H9 (cell line): ENCODE measurements around the gene PLCB1. TPM values are rescaled to one million over a fixed set of nuclear protein-coding genes. Genes with fewer than 3 reads are reported as not detected.

Experiments
- DNase-seq: peaks from one replicate; pipeline ENCODE4 v3.0.0-alpha.2; 2017
- H2AFZ ChIP-seq: one replicate; pipeline ENCODE4 v1.6.1; 2013; ENCODE audit warnings: mild to moderate bottlenecking, low read length, control low read depth, moderate library complexity
- H2AK5ac ChIP-seq: 2 replicates; pipeline ENCODE4 v1.6.1; 2013; ENCODE audit warnings: low read length, control low read depth, mixed read lengths; ENCODE audit not compliant: insufficient read length
- H2BK120ac ChIP-seq: one replicate; pipeline ENCODE4 v1.6.1; 2013; ENCODE audit warnings: low read depth, mild to moderate bottlenecking, low read length, control low read depth, inconsistent platforms; ENCODE audit not compliant: poor library complexity, severe bottlenecking
- H2BK12ac ChIP-seq: 2 replicates; pipeline ENCODE4 v1.6.1; 2013; ENCODE audit warnings: low read length, control low read depth, mixed read lengths, low read depth; ENCODE audit not compliant: insufficient read length
- H2BK15ac ChIP-seq: 2 replicates; pipeline ENCODE4 v1.6.1; 2013; ENCODE audit warnings: low read depth, low read length, control low read depth
- H2BK20ac ChIP-seq: one replicate; pipeline ENCODE4 v1.6.1; 2013; ENCODE audit warnings: low read depth, mild to moderate bottlenecking, low read length, control low read depth, inconsistent platforms; ENCODE audit not compliant: poor library complexity, severe bottlenecking
- H2BK5ac ChIP-seq: 2 replicates; pipeline ENCODE4 v1.6.1; 2013; ENCODE audit warnings: low read length, control low read depth, mixed read lengths; ENCODE audit not compliant: insufficient read length
- H3K14ac ChIP-seq: 2 replicates; pipeline ENCODE4 v1.6.1; 2013; ENCODE audit warnings: low read length, control low read depth; ENCODE audit not compliant: insufficient read depth
- H3K18ac ChIP-seq: 2 replicates; pipeline ENCODE4 v1.6.1; 2013; ENCODE audit warnings: low read depth, mild to moderate bottlenecking, mixed read lengths, low read length, control low read depth; ENCODE audit not compliant: insufficient read length
- H3K23ac ChIP-seq: 2 replicates; pipeline ENCODE4 v1.6.1; 2013; ENCODE audit warnings: low read length, control low read depth, mixed read lengths, low read depth; ENCODE audit not compliant: insufficient read length
- H3K23me2 ChIP-seq: 2 replicates; pipeline ENCODE4 v1.6.1; 2013; ENCODE audit warnings: low read depth, mild to moderate bottlenecking, mixed read lengths, low read length, control low read depth; ENCODE audit not compliant: insufficient read length, poor library complexity, severe bottlenecking
- H3K27ac ChIP-seq: 2 replicates; pipeline ENCODE4 v1.5.1; 2013; ENCODE audit warnings: low read length, control low read depth, mixed read lengths, low read depth; ENCODE audit not compliant: insufficient read length
- H3K27me3 ChIP-seq: 2 replicates; pipeline ENCODE4 v1.6.1; 2013; ENCODE audit warnings: low read length, control low read depth, inconsistent platforms; ENCODE audit not compliant: insufficient read depth
- H3K4ac ChIP-seq: 2 replicates; pipeline ENCODE4 v1.6.1; 2013; ENCODE audit warnings: low read depth, mild to moderate bottlenecking, control low read depth, inconsistent platforms, low read length, moderate library complexity
- H3K4me1 ChIP-seq: 2 replicates; pipeline ENCODE4 v1.6.1; 2013; ENCODE audit warnings: low read length, control low read depth, inconsistent platforms; ENCODE audit not compliant: insufficient read depth
- H3K4me2 ChIP-seq: 2 replicates; pipeline ENCODE4 v1.6.1; 2013; ENCODE audit warnings: low read length, control low read depth, mixed read lengths; ENCODE audit not compliant: insufficient read length, insufficient read depth
- H3K56ac ChIP-seq: 2 replicates; pipeline ENCODE4 v1.6.1; 2013; ENCODE audit warnings: low read depth, mild to moderate bottlenecking, mixed read lengths, low read length, control low read depth; ENCODE audit not compliant: insufficient read length
- H3K79me1 ChIP-seq: 2 replicates; pipeline ENCODE4 v1.6.1; 2013; ENCODE audit warnings: low read depth, mild to moderate bottlenecking, moderate library complexity, low read length, control low read depth, inconsistent platforms; ENCODE audit not compliant: insufficient read depth, poor library complexity, severe bottlenecking
- H3K79me2 ChIP-seq: 2 replicates; pipeline ENCODE4 v1.6.1; 2013; ENCODE audit warnings: low read length, control low read depth, inconsistent platforms; ENCODE audit not compliant: insufficient read depth
- H3K9ac ChIP-seq: 2 replicates; pipeline ENCODE4 v1.6.1; 2013; ENCODE audit warnings: low read length, control low read depth, mixed read lengths; ENCODE audit not compliant: insufficient read length; ENCODE audit errors: extremely low read depth
- H3K9me3 ChIP-seq: one replicate; pipeline ENCODE4 v1.6.1; 2013; ENCODE audit warnings: low read depth, low read length, inconsistent platforms; ENCODE audit not compliant: control insufficient read depth
- H3T11ph ChIP-seq: one replicate; pipeline ENCODE4 v1.6.1; 2013; ENCODE audit warnings: mild to moderate bottlenecking, low read length, control low read depth, inconsistent platforms
- H4K20me1 ChIP-seq: one replicate; pipeline ENCODE4 v1.6.1; 2013; ENCODE audit not compliant: control insufficient read depth, insufficient read length, insufficient read depth
- H4K5ac ChIP-seq: 2 replicates; pipeline ENCODE4 v1.6.1; 2013; ENCODE audit warnings: low read depth, mild to moderate bottlenecking, mixed read lengths, low read length, control low read depth; ENCODE audit not compliant: insufficient read length
- H4K8ac ChIP-seq: replicated peaks from 2 replicates; pipeline ENCODE4 v1.6.1; 2013; ENCODE audit warnings: low read length, control low read depth, mixed read lengths, low read depth; ENCODE audit not compliant: insufficient read length
- H4K91ac ChIP-seq: 2 replicates; pipeline ENCODE4 v1.6.1; 2013; ENCODE audit warnings: low read depth, mild to moderate bottlenecking, moderate library complexity, mixed read lengths, low read length, control low read depth; ENCODE audit not compliant: insufficient read length
- H3K27ac Mint-ChIP-seq, 3 experiments: 2 replicates in 2 of 3; 3 replicates in 1 of 3; pipeline ENCODE4 v1.8.0; 2020 to 2021; ENCODE audit warnings: mixed read lengths in 3 of 3, mild to moderate bottlenecking in 1 of 3, moderate library complexity in 1 of 3
- H3K27me3 Mint-ChIP-seq: 2 replicates; pipeline ENCODE4 v1.8.0; 2021; ENCODE audit warnings: low read depth, mild to moderate bottlenecking, moderate library complexity, mixed read lengths
- H3K36me3 Mint-ChIP-seq, 3 experiments: 2 replicates in 2 of 3; 3 replicates in 1 of 3; pipeline ENCODE4 v1.8.0; 2020 to 2021; ENCODE audit warnings: low read depth in 3 of 3, mixed read lengths in 3 of 3; ENCODE audit not compliant: insufficient read depth in 1 of 3
- H3K4me1 Mint-ChIP-seq, 2 experiments: 2 replicates each; pipeline ENCODE4 v1.8.0; 2020; ENCODE audit warnings: mixed read lengths in 2 of 2
- H3K4me3 Mint-ChIP-seq, 2 experiments: 2 replicates in 1 of 2; 3 replicates in 1 of 2; pipeline ENCODE4 v1.8.0; 2020 to 2021; ENCODE audit warnings: mild to moderate bottlenecking in 2 of 2, mixed read lengths in 2 of 2, moderate library complexity in 1 of 2
- H3K9me3 Mint-ChIP-seq, 2 experiments: 2 replicates in 1 of 2; 3 replicates in 1 of 2; pipeline ENCODE4 v1.8.0; 2020; ENCODE audit warnings: mild to moderate bottlenecking in 2 of 2, mixed read lengths in 2 of 2, moderate library complexity in 1 of 2
- WGBS: extraction: QIAGEN DNeasy Blood & Tissue Kit; methylation state at CpG from one replicate; pipeline ENCODE4 v1.1.7; 2013; ENCODE audit warnings: missing lambda C conversion rate, low lambda C conversion rate, mixed read lengths; ENCODE audit not compliant: insufficient read length; ENCODE audit errors: extremely low coverage; 5-methylcytosine and 5-hydroxymethylcytosine counted together
- total RNA-seq: library from RNA; stranded (reverse); gene quantifications from 2 replicates; pipeline ENCODE4 v1.2.1, GENCODE V29; 2021
- TF ChIP-seq, protein P1 (sequence below): fragments of 200-600 bp; sonication (generic); conservative IDR thresholded peaks from 3 replicates; pipeline ENCODE4 v1.8.0; 2021; ENCODE audit warnings: antibody characterized with exemption, mild to moderate bottlenecking

The PLCB1 gene
- total RNA-seq, 1 experiment from 2014 or later: 11.5 TPM

DNA sequence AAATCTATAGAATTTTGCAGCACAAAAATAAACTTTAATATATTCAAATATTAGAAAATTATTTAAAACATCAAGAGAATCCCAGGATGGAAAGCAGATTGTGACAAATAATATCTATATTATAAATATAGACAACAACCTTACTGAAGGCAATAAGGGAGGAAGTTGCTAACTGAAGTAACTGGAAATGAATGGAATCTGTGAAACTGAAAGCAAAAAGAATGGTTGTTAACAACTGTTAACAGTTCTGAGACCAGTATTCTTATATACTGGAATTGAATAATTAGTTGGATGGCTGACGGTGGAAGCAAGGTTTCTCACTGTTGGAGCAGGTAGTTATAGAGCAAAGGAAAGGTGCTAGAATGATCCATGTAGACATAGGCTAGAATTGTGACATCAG is 220.4 kb downstream of the PLCB1 start:
- H2BK120ac ChIP-seq: no peak overlapping the region
- H3K14ac ChIP-seq: no peak overlapping the region
- H2BK12ac ChIP-seq: no peak overlapping the region
- no peaks in the 10 kb centered on the region for H4K20me1 ChIP-seq
- no peak overlapping the region for H3K9ac ChIP-seq
- no peaks in the 10 kb centered on the region for H3K23me2 ChIP-seq
- no peak overlapping the region for H4K8ac ChIP-seq
- H2AK5ac ChIP-seq: no peak overlapping the region
- H2BK5ac ChIP-seq: no peak overlapping the region
- Mint-ChIP-seq H3K36me3 (no peaks in the 10 kb centered on the region), H3K27me3 (no peaks in the 10 kb centered on the region), H3K27ac (no peak overlapping the region), H3K9me3 (no peaks in the 10 kb centered on the region), H3K4me3 (no peak overlapping the region), H3K4me1 (peaks cover 8% of the 10 kb centered on the region in 2 experiments)
- H3K79me1 ChIP-seq: no peaks in the 10 kb centered on the region
- H2BK20ac ChIP-seq: no peak overlapping the region
- H3K4me1 ChIP-seq: no peaks in the 10 kb centered on the region; the same call in 1 of the 2 replicates
- no peak overlapping the region for H3T11ph ChIP-seq
- no peak overlapping the region for H3K18ac ChIP-seq
- no peak overlapping the region for H2BK15ac ChIP-seq
- no peak overlapping the region for H3K56ac ChIP-seq
- H3K23ac ChIP-seq: no peak overlapping the region
- no peaks in the 10 kb centered on the region for H3K79me2 ChIP-seq
- no peak overlapping the region for H4K5ac ChIP-seq
- H2AFZ ChIP-seq: no peak overlapping the region
- TF ChIP-seq, protein P1, sequence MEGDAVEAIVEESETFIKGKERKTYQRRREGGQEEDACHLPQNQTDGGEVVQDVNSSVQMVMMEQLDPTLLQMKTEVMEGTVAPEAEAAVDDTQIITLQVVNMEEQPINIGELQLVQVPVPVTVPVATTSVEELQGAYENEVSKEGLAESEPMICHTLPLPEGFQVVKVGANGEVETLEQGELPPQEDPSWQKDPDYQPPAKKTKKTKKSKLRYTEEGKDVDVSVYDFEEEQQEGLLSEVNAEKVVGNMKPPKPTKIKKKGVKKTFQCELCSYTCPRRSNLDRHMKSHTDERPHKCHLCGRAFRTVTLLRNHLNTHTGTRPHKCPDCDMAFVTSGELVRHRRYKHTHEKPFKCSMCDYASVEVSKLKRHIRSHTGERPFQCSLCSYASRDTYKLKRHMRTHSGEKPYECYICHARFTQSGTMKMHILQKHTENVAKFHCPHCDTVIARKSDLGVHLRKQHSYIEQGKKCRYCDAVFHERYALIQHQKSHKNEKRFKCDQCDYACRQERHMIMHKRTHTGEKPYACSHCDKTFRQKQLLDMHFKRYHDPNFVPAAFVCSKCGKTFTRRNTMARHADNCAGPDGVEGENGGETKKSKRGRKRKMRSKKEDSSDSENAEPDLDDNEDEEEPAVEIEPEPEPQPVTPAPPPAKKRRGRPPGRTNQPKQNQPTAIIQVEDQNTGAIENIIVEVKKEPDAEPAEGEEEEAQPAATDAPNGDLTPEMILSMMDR: no peak
- no peak overlapping the region for H3K27ac ChIP-seq
- H4K91ac ChIP-seq: no peak overlapping the region
- no peak overlapping the region for H3K4ac ChIP-seq
- no CpG with 5 or more reads among the region's 1 CpG for WGBS
- DNase-seq: no peak
- no peaks in the 10 kb centered on the region for H3K9me3 ChIP-seq
- H3K27me3 ChIP-seq: no peaks in the 10 kb centered on the region
- no peak overlapping the region for H3K4me2 ChIP-seq
